ENCODE data around the gene PTK6. TPM values are rescaled to one million over a fixed set of nuclear protein-coding genes. Genes with fewer than 3 reads are reported as not detected.
A peak's percentile ranks its signal among the peaks of the same experiment; 100 is the strongest.

PTK6 gene
- total RNA-seq, 4 donors from 2014 or later = 90.5 to 147 (median 103) TPM

DNA sequence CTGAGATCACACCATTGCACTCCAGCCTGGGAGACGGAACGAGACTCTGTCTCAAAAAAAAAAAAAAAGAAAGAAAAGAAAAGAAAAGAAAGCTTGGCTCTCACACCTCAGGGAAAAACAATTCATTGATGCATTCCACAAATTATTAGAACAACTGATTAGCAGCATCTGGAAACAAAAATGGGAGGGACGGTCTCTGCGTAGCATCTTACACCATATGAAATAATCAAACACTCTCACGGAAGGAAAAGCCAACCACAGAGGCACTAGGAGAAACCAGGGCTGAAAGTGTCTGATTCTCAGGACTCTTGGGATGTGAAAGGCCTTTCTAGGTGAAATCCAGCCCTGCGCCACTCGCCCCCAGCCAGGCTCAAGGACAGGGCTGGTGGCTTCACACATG lies 39.1 kb upstream of the PTK6 start:
- no peak for DNase-seq
- H3K27ac ChIP-seq = no peak overlapping the region
- 79 to 81% methylated on average over 7 of the region's 7 CpGs for WGBS, 2 donors (ENCODE audit: low coverage in 1 of 2)
- H3K4me3 ChIP-seq = no peak overlapping the region
- no peaks in the 10 kb centered on the region for H3K36me3 ChIP-seq
- TF ChIP-seq POLR2AphosphoS5 (IDR thresholded peaks at IDR 0.05) (no peak), POLR2A (IDR thresholded peaks at IDR 0.05) (no peak)
- H3K9me3 ChIP-seq = no peaks in the 10 kb centered on the region
- intact Hi-C loops (cut with DNase I; ENCODE audit: low total_unique reads) = no loop called here
- in situ Hi-C loops (cut with MboI; ENCODE audit: low pct_ligation_motif_present in 1 of 4, low pct_unique_long_range_greater_than_20kb in 1 of 4, low sequenced_read_pairs in 3 of 4) = no loop called here
- peaks cover 24% of the 10 kb centered on the region for H3K27me3 ChIP-seq
- H3K4me1 ChIP-seq = peaks cover 6 to 18% (median 16%) of the 10 kb centered on the region in 4 donors

DNA sequence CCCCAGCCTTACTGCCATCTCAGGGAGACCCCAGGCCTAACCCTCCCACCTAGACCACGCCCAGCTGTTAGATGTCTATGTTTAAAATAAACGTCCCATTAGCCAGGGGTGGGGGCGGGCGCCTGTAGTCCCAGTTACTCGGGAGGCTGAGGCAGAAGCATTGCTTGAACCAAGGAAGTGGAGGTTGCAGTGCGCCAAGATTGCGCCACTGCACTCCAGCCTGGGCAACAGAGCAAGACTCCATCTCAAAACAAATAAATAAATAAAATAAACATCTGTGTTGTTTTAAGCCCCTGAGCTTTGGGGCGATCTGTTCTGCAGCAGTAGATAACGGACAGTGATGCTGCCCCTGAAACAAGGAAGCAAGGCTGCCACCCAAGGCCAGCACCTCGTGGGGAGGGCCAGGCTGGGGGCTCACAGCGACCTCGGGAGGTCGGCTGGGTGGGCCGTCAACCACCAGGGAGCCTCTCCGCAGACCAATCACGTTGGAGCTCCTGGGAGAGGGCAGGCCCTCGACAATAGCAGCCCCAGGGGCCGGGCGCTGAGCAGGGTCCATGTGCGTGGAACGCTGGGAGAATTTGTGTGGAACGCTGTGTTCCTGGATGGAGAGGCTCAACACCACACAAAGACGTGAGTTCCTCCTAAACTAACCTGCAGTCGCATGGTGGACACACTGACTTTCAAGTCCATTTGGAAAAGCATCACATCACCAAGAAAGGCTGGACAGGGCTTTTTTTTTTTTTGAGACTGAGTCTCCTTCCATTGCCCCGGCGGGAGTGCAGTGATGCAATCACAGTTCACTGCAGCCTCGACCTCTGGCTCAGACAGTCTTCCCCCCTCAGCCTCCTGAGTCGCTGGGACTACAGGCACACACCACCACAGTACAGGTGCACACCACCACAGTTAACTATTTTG lies 37.9 kb upstream of the PTK6 start:
- intact Hi-C loops (cut with DNase I; ENCODE audit: low total_unique reads) (no loop called here), in situ Hi-C loops (cut with MboI; ENCODE audit: low pct_ligation_motif_present in 1 of 4, low pct_unique_long_range_greater_than_20kb in 1 of 4, low sequenced_read_pairs in 3 of 4) (no loop called here)
- TF ChIP-seq, protein P1, sequence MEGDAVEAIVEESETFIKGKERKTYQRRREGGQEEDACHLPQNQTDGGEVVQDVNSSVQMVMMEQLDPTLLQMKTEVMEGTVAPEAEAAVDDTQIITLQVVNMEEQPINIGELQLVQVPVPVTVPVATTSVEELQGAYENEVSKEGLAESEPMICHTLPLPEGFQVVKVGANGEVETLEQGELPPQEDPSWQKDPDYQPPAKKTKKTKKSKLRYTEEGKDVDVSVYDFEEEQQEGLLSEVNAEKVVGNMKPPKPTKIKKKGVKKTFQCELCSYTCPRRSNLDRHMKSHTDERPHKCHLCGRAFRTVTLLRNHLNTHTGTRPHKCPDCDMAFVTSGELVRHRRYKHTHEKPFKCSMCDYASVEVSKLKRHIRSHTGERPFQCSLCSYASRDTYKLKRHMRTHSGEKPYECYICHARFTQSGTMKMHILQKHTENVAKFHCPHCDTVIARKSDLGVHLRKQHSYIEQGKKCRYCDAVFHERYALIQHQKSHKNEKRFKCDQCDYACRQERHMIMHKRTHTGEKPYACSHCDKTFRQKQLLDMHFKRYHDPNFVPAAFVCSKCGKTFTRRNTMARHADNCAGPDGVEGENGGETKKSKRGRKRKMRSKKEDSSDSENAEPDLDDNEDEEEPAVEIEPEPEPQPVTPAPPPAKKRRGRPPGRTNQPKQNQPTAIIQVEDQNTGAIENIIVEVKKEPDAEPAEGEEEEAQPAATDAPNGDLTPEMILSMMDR (IDR thresholded peaks at IDR 0.05) = no peak
- TF ChIP-seq EP300 (IDR thresholded peaks at IDR 0.05; ENCODE audit: low read depth) = no peak
- no peak for TF ChIP-seq POLR2A (IDR thresholded peaks at IDR 0.05)
- TF ChIP-seq POLR2AphosphoS5 (IDR thresholded peaks at IDR 0.05) = no peak
- WGBS, 2 donors (ENCODE audit: low coverage in 1 of 2) = 66 to 90% methylated on average over 2 to 28 of the region's 28 CpGs
- peak overlapping the region in 1 of 4 donors; percentile 98 for H3K4me3 ChIP-seq
- peaks cover 24% of the 10 kb centered on the region for H3K27me3 ChIP-seq
- no peaks in the 10 kb centered on the region for H3K9me3 ChIP-seq
- H3K27ac ChIP-seq = peak overlapping the region; percentile 81 to 92 (median 89)
- H3K4me1 ChIP-seq = peaks cover 6 to 18% (median 16%) of the 10 kb centered on the region in 4 donors
- no peaks in the 10 kb centered on the region for H3K36me3 ChIP-seq
- DNase-seq = no peak

DNA sequence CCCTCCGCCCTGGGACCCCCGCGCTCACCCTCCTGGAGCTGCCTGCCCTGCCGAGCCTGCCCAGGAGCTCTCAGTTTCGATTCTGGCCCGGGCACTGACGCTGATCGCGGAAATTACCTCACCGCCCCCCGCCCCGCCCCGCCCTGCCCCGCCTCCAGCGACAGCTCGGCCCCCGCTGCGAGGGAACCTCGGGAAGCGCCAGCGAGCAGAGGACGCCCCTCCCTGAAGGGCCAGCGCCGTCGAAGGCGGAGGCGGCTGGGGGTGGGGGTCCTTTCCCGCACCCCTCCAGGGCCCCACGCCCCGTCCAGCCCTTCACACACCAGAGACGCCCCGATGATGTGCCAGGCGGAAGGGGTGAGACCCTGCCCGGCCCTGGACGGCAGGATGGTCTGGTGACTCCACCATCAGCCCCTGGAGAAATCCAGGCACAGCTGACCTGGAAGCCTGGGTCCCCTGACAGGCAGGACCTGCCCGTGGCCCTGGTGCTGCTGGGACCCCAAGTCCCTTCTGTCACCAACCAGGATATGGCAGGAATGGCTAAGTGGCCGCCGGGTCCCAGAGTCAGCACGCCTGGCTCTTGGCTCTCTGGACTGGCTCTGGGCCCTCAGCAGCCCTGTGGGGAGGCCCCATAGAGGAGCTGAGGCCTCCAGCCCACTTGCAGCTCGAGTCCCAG lies 37.1 kb upstream of the PTK6 start, which contains the start of gene HELZ2:
Gene HELZ2, minus strand, starts transcription at position 84 of the 673 bp plus-strand sequence. CDS start 1,854 bp downstream, outside the sequence.
- peak within 1 kb of the TSS; percentile 81 to 92 (median 89) for H3K27ac ChIP-seq
- H3K27me3 ChIP-seq = peaks cover 20% of the 10 kb centered on the region
- in situ Hi-C loops (cut with MboI; ENCODE audit: low pct_ligation_motif_present in 1 of 4, low pct_unique_long_range_greater_than_20kb in 1 of 4, low sequenced_read_pairs in 3 of 4) (no loop called here), intact Hi-C loops (cut with DNase I; ENCODE audit: low total_unique reads) (no loop called here)
- no peaks in the 10 kb centered on the region for H3K9me3 ChIP-seq
- TF ChIP-seq POLR2A (IDR thresholded peaks at IDR 0.05) (peak; percentile 6), EP300 (IDR thresholded peaks at IDR 0.05; ENCODE audit: low read depth) (no peak), POLR2AphosphoS5 (IDR thresholded peaks at IDR 0.05) (peak; percentile 85 to 91 (median 88))
- TF ChIP-seq, protein P1 (IDR thresholded peaks at IDR 0.05) = no peak
- DNase-seq = peak; percentile 88
- WGBS, 2 donors (ENCODE audit: low coverage in 1 of 2) = 52% methylated on average over 7 of the region's 40 CpGs; no CpG with 5 or more reads in 1 of the 2 donors
- peaks cover 6 to 18% (median 16%) of the 10 kb centered on the region in 4 donors for H3K4me1 ChIP-seq
- no peaks in the 10 kb centered on the region for H3K36me3 ChIP-seq
- H3K4me3 ChIP-seq = peak within 1 kb of the TSS; percentile 85 to 98 (median 94)

DNA sequence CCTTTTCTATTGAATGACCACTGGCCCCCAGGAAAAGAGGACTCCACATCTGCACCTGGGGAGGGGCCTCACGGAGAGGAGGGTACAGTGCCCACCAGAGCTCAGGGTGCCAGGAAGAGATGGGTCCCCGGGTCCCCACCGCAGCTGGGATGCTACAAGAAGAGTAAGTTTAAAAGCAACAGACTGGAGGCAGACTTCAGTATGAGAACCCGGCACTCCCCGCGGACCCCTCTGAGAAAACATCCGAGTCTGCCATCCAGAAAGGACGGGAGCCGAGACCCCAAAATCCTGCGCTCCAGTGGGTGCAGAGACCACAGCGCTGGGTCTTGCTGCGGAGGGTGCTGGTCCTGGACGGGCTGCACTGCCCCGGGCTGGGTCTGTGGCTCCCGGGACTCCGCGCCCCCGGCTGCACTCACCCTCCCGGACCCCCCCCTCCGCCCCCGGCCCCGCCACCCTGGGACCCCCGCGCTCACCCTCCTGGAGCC lies 36.5 kb upstream of the PTK6 start:
- 0% methylated on average over 10 of the region's 24 CpGs; no CpG with 5 or more reads in 1 of the 2 donors for WGBS, 2 donors (ENCODE audit: low coverage in 1 of 2)
- Histone ChIP-seq H3K27ac (peak overlapping the region; percentile 81 to 92 (median 89)), H3K9me3 (no peaks in the 10 kb centered on the region), H3K36me3 (no peaks in the 10 kb centered on the region), H3K27me3 (peaks cover 14% of the 10 kb centered on the region), H3K4me3 (peak overlapping the region; percentile 85 to 98 (median 94)), H3K4me1 (peaks cover 6 to 20% (median 16%) of the 10 kb centered on the region in 4 donors)
- TF ChIP-seq, protein P1 (IDR thresholded peaks at IDR 0.05) = no peak
- no peak for TF ChIP-seq POLR2A (IDR thresholded peaks at IDR 0.05)
- TF ChIP-seq EP300 (IDR thresholded peaks at IDR 0.05; ENCODE audit: low read depth) = no peak
- TF ChIP-seq POLR2AphosphoS5 (IDR thresholded peaks at IDR 0.05) = no peak
- in situ Hi-C loops (cut with MboI; ENCODE audit: low pct_ligation_motif_present in 1 of 4, low pct_unique_long_range_greater_than_20kb in 1 of 4, low sequenced_read_pairs in 3 of 4) (no loop called here), intact Hi-C loops (cut with DNase I; ENCODE audit: low total_unique reads) (no loop called here)
- DNase-seq = no peak

All from transverse colon (tissue), 4 donors.